Neural progenitor cell (in vitro differentiated cells): ENCODE measurements around the gene SHISA5.

Source experiments
- CTCF ChIP-seq: fragments of 200-600 bp; sonication (generic); IDR thresholded peaks from 2 replicates; pipeline ENCODE4 v1.5.1; 2017; ENCODE audit warnings: antibody characterized with exemption, mild to moderate bottlenecking
- EZH2phosphoT487 ChIP-seq: fragments of 200-600 bp; sonication (generic); IDR thresholded peaks from 2 replicates; pipeline ENCODE4 v1.6.1; 2017; ENCODE audit warnings: antibody characterized with exemption

DNA sequence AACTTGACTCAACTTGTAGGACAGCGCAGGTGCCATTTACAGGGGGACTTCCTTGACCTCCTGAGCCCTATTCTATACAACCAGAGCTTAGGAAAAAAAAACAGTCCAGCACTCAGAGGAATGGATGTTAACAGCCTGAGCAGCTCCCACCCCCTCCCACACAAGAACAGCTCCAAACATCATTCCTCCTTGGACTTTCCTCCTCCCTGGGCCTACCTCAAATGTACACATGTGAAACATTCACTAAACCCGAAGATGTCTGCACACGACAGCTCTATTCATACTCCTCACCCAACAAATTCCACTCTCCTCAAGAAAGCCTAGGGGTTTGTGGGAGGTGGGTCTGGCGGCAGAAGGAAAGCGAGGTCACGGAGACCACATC is 57.9 kb downstream of the SHISA5 start:
- TF ChIP-seq CTCF = no peak
- TF ChIP-seq EZH2phosphoT487 = no peak
